Glomerular visceral epithelial cell (primary cell): ENCODE measurements around the gene ARFIP2.
A peak's percentile ranks its signal among the peaks of the same experiment; 100 is the strongest.

Experiments
- DNase-seq: peaks from one replicate; pipeline ENCODE4 v3.0.0-alpha.2; 2016; ENCODE audit errors: extremely low spot score

Gene ARFIP2

DNA sequence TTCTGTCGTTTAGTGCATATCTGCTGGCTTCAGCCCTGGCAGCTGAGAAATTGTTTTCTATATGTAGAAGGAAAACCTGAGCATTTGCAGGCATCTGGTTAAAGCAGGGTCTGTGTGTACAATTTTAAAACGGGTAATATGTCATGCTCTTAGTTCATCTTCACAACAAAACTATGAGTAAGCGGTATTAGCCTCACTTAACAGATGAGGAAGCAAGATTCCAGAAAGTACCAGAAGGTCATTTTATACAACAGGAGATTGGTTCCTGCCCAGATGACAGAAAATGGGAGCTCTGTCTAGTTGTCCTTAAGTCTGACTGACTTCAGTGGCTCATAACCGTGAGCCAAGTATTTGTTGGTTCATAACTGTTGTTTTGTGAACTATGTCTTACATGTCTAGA is 1.3 kb upstream of the ARFIP2 start:
- no peak for DNase-seq

GRCh38 chr11:6481924-6482275 is 769 bp upstream of the ARFIP2 start:
- DNase-seq: no peak

DNA sequence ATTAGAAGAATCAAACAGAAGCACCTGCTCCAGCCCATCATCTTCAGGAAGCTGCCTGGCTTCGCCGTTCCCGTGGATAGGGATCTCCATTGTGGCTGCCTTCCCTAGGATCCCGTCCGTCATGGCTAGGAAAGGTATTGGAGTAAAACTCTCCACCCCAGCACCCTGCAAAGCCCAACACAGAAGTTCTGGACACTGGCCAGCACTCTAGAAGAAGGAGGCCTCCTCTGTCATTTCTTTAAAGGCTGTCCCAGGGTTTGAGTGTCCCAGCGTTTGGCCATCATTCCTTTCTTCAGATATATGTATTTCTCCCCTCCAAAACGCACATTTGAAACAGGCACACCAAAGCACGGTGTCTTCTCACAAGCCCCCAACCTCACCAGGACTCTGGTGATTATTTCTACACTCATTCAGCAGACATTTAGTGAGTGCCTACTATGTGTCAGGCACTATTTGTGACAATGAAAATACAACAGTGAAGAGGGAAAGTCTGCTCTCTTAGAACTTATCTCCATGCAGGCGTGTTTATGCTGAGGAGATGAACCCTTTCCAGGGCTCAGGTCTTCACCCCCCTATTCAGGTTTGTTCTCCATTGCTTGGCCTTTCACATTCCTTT is 724 bp downstream of the ARFIP2 start:
- DNase-seq: no peak

DNA sequence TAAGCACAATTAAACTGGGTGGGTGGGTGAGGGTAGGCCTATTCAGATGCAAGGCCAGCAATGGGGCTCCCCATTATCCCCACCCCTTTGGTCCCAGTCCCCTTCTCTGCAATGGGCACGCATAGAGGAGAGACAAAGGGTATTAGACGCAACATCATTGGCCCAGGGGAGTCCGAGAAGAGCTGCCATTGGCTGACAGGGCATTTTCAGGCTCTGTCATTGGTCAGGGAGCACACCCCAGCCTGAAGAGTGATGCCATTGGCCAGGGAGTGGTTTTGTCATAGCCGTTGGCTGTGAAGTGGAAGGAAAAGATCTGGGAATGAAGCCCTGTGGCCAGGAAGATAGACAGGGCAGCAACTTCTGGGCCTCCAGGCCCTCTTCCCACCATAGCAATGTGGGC is 4.6 kb downstream of the ARFIP2 start:
- no peak for DNase-seq

DNA sequence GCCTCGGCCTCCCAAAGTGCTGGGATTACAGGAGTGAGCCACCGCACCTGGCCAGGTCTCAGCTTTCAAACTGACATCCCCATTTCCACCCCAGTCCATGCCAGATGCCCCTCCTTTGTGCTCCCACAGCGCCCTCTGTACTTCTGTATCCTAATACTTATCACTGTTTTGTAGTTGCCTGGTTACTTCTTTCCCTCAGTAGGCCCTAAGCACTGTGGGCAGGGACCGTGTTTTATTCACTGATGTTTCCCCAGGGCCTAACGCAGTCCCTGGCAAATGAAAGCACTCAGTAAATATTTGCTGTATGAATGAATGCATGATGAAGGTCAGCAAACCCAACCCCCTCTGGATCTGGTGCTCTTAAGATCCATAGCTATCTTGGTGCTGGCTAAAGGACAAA is 5.2 kb downstream of the ARFIP2 start:
- DNase-seq: no peak

- DNase-seq: no peak
Measured at GRCh38 chr11:6474806-6475500, 6.2 kb downstream of the ARFIP2 start.

DNA sequence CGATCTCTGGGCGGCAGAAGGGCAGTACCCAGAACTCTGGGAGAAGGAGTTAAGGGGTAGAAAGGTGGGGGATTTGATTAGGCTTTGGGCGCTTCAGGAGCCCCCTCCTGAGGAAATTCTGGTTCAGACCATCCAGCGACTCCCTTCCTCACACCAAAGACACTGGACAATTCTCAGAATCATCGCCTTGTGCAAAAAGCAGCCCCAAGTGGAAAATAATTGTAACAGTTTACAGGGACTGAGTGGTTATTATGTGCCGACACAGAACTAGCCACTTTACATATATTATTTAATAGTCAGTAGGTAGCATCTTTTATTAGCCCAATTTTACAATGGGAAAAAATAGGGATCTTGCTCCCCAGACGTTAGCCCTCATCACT is 6.7 kb downstream of the ARFIP2 start:
- no peak for DNase-seq

DNA sequence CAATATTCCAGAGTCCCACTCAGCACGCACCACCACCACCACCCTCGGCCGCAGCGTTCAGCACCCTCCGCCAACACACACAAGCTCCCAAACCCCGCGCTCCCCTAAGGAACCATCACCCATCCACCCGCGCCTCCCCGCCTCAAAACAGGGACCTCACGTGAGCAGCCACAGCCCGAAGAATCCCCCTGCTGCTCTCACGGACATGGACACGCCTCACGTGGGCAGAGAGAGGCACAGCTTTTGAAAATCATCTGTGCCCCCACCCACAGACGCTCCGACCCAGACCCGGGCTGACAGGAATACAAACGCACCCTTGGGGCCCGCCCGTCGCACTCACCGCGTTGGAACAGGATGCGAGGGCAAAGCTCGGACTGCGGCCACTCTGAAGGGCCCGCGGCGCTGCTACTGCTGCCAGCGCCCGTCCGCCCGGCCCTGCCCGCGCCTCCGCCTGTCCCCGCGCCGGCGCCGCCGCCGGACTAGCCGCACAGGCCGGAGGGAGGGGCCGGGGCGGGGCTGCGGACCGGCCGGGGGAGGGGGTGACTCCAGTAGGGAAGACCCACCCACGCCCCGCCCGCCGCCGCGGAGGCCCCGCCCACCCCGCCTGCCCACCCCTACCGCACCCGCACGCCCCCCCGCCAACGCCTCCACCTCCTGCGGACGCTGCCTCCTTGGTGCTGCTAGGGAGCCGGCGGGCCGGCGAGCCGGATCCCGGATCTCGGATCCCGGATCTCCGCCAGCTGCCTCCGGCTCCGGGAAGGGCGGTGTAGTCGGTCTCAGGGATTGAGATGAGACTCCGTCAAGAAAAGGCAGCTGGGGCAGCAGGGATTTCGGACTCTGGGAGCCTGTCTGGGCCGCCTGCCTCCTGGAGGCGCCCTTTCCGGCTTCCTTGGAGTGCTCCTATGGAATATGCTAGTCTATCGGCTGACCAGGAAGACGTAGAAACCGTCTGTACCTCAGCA is 7.4 kb downstream of the ARFIP2 start, which contains the start of gene TRIM3:
TRIM3 (minus strand) TSS at position 491 of the 962 bp plus-strand sequence. CDS start 8,246 bp downstream, outside the sequence.
- DNase-seq: peak; percentile 92

GRCh38 chr11:6472934-6473333 is 8.2 kb downstream of the ARFIP2 start:
- DNase-seq: no peak

- DNase-seq: no peak
Measured at GRCh38 chr11:6469599-6469998, 11.5 kb downstream of the ARFIP2 start.

DNA sequence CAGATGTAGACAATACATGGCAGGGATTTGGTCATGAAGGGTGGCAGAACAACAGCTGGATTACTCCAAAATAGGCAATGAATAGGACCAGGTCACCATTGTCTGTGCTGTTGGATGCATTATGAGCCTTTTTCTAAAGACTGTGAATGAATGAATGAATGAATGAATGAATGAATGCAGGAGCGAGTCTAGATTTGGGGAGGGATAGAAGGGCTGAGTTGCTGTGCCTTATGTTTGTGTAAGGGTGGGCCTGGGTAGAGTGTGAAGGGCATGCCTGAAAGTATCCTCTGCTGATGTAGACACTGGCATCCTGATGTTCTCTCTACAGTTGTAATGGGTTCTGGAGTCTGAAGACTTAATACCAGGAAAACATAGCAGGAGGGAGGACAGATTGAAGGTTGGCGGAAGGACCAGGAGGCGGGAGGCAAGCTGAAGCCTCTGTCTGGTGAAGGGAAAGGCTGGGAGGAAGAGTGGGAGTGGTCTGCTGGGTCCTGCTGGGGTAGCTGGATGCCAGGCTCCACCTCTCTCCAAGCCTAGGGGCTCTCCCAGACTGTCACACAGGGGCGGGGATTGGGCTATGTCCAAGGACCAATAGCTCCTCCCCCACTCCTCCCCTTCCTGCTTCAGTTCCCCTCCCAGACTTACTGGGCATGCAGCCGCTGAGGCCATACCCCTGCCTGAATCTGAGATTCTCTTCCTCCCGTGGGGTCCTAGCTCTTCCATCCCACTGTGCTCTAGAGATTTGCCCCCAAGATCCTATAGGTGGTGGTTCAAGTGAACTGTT is 12.2 kb downstream of the ARFIP2 start:
- peak; percentile 50 for DNase-seq

DNA sequence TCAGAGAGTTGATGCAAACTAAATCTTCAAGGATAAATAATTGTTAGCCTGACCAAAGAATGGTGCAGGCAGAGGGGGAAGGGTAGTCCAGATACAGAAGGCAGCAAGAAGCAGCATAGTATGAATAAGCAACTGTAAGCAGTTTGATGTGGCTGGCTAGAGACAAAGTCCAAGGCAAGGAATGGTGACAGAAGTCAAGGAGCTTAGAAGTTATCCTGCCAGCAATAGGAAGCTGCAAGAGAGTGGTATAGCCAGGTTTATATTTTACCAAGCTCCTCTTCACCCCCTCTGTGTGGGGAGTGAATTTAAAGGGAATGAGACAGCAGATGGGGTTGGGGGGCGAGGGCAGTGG is 22.1 kb downstream of the ARFIP2 start:
- DNase-seq: no peak

DNA sequence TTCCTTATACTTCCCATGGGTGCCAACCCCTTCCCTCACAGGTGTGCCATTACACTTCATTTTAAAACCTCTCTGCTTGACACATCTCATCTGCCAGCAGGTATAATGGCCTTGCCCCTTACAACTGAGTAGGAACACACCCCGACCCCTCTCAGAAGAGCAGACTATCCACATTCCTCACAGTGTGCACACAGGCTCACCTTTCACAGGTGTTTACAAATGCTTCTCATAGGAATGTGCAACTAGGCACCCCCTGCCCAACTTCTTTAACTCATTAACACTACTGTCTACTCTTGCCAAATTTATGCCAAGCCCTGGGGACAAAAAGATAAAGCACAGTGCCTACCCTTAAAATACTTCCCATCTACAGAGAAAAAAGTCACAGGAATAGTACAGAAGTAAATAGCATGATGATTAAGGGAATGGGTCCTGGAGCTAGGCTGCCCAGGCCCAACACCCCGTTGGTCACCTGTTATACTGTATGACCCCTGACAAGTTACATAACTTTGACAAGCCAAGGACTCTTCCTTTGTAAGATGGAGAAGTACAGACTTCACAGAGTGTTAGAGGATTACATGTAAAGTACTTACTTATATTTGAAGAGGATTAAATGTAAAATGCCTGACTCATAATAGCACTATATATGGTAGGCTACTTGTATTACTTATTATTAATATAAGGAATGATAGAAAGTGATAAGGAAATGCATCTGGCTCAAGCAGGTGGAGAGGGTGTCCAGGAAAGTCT is 22.6 kb downstream of the ARFIP2 start:
- no peak for DNase-seq

GRCh38 chr11:6457581-6458320 is 23.4 kb downstream of the ARFIP2 start:
- no peak for DNase-seq

DNA sequence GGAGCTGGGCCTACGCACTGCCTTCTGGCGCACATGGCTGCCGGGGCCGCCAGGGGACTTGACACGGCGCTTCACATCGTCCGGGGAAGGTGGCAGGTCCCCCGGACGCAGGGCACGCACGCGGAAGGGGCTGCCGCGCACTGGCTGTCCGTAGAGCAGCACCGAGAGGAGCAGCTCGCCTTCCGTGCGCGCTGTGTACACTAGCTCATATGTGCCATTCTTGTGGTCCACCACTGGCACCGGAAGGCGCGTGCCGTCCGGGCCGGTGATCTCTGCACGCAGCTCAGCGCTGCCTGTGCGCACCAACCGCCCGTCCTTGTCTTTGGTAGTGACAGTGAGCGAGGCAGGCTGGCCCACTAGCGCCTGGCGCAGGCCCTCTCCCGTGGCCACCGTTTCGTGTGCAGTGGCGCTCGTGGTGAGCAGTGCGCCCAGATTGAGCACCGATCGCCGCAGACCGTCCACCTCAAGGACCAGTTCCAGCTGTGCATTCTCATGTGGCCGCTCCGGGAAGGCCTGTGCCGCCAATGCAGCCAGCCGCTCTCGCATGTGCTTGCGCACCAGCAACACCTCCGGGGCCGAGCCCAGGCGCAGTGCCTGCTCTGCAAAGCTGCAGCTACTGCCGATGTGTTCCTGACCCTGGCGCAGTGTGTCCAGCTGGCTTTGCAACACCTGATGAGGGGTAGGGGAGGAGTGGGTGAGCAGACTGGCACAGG is 24.6 kb downstream of the ARFIP2 start:
- DNase-seq: no peak

GRCh38 chr11:6455070-6455469 is 26.1 kb downstream of the ARFIP2 start:
- DNase-seq: no peak

DNA sequence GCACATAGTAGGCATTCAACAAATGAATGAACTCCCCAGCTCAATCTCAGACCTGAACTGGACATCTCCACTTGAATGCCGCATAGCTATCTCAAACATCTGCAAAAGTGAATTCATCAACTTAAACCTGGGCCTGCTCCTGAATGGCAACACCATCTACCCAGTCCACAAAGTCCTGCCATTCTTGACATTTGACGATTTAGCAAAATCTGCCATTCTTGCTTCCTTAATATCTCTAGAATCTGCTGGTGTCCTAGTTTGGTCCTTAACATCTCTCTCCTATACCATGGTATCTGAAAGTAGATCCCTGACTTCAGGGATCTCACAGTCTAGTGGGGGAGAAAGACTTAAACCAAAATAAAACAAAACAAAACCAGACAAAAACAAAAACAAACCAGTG is 28.0 kb downstream of the ARFIP2 start:
- DNase-seq: no peak

DNA sequence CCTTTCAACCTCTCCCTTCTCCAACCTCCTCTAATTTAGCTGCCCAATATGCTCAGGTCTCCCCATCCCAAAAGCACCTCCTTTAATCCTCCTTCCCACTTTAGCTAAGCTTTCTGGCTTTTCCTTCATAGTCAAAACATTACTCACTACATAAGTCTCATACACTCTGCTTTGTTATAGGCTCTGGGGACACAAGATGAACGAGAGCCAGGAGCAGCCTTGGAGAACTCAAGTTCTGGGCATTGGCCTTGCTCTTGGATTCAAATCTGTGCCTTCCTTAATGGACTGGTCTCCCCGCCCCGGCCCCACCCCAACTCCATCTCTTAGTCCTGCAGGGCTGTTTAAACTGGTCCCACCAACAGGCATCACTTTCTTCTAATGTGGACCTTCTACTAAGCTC is 28.9 kb downstream of the ARFIP2 start:
- no peak for DNase-seq

- DNase-seq: no peak
Measured at GRCh38 chr11:6448574-6448973, 32.6 kb downstream of the ARFIP2 start.
